Activated CD8-positive, alpha-beta T cell treated with anti-CD3 and anti-CD28 coated beads, Interleukin-2, amount 10 ng/mL, durations not matched to agents 7 days and 5 days (primary cell): ENCODE measurements around the gene GRM1. TPM values are rescaled to one million over a fixed set of nuclear protein-coding genes. Genes with fewer than 3 reads are reported as not detected.

Experiments
- ATAC-seq: fragments of 150-1000 bp; cut with Tn5 transposase; one replicate; pipeline ENCODE4 v1.10.0; 2021; ENCODE audit warnings: moderate library complexity
- CTCF ChIA-PET: fragments of 350-600 bp; sonication (Branson Sonifier 250); formaldehyde crosslinking; loops from one replicate; lab custom pipeline; 2021; ENCODE audit warnings: antibody characterized with exemption; lab: Charles Lee
- POLR2A ChIA-PET: fragments of 350-600 bp; sonication (Branson Sonifier 250); formaldehyde crosslinking; loops from one replicate; lab custom pipeline; 2021; ENCODE audit warnings: antibody characterized with exemption; lab: Charles Lee
- DNase-seq: peaks from one replicate; pipeline ENCODE4 v3.0.0-alpha.2; 2020
- H3K27ac Mint-ChIP-seq: one replicate; pipeline ENCODE4 v1.8.0; 2021; ENCODE audit warnings: mild to moderate bottlenecking, mixed read lengths
- H3K27me3 Mint-ChIP-seq: one replicate; pipeline ENCODE4 v1.8.0; 2021; ENCODE audit warnings: low read depth, mixed read lengths
- H3K36me3 Mint-ChIP-seq: one replicate; pipeline ENCODE4 v1.8.0; 2021; ENCODE audit warnings: low read depth, mixed read lengths
- H3K4me1 Mint-ChIP-seq: one replicate; pipeline ENCODE4 v1.8.0; 2021; ENCODE audit warnings: low read depth, mixed read lengths
- H3K4me3 Mint-ChIP-seq: one replicate; pipeline ENCODE4 v1.8.0; 2021; ENCODE audit warnings: mild to moderate bottlenecking, mixed read lengths
- H3K9me3 Mint-ChIP-seq: one replicate; pipeline ENCODE4 v1.8.0; 2022; ENCODE audit warnings: mixed read lengths; ENCODE audit not compliant: insufficient read depth
- total RNA-seq, 2 experiments: library from RNA; stranded (reverse); gene quantifications; one replicate each; pipeline ENCODE4 v1.2.3, GENCODE V29; 2021

The GRM1 gene
- total RNA-seq, 2 experiments from 2014 or later, result not detected

DNA sequence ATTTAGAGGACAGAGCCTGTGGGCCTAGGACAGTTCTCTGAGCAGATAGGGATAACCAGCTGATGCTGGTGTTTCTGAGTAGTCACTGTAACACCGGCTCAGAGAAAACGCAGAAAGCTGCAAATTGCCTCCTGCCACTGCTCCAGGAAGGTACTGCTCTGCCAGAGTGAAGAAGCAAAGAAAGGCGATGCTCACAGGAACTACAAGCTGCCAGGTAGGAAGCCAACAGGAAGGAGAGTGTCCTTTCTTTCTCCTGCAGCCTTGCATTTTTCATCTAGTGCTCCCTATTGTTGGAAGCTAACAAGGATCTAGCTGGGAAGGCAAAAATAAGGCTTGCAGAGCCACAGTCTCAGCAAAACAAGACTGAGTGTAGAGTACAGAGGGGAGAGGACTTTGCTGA, 444.1 kb downstream of the GRM1 start:
- ChIA-PET POLR2A (no interaction called here), CTCF (no interaction called here)
- Mint-ChIP-seq H3K4me3 (no peak overlapping the region), H3K27me3 (no peaks in the 10 kb centered on the region), H3K4me1 (no peaks in the 10 kb centered on the region), H3K36me3 (no peaks in the 10 kb centered on the region), H3K9me3 (no peaks in the 10 kb centered on the region), H3K27ac (no peak overlapping the region)
- ATAC-seq (no peak), DNase-seq (no peak)

DNA sequence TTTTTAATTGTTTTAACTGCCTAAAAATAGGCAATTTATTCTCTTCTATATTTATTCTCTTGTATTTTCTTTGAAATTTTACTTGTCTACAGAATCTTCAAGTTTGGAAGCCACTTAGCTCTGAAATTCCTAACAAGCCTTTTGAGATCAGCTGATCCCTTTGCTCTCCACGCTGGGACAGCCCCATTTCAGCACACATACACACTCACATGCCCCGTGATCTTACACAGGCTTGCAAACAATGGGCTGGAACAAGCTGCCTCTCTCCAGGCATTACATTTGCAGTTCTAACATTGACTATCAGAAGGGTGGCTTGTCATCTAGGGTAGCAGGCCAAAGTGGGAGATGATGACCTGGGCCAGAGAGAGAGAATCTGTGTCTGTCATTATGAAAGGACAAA, 452.7 kb downstream of the GRM1 start:
- CTCF ChIA-PET, result no interaction called here
- Mint-ChIP-seq H3K4me3 (no peak overlapping the region), H3K27ac (no peak overlapping the region), H3K9me3 (peaks cover 5% of the 10 kb centered on the region), H3K27me3 (no peaks in the 10 kb centered on the region), H3K4me1 (no peaks in the 10 kb centered on the region), H3K36me3 (no peaks in the 10 kb centered on the region)
- no peak for ATAC-seq
- POLR2A ChIA-PET, result no interaction called here
- DNase-seq, result no peak

DNA sequence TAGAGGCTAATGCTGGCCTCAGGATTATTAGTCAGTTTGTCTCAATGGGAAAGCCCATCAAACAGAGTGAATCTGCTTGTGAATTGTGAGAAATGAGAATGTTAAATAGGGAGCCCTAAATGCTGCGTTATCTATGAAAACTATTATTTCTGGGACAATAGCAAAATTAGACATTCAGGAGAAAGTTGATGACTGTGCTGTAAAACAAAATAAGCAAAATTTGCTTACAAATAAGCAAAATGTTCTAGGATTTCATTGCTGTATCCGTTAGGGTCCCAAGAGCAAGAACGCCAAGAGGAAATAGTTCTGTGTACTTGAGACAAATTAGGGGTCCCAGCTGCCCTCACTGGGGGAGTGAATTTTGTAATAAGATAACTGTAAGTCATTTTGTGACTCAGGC, 455.5 kb downstream of the GRM1 start:
- H3K27ac Mint-ChIP-seq, result no peak overlapping the region
- no peak overlapping the region for H3K4me3 Mint-ChIP-seq
- DNase-seq, result no peak
- no peaks in the 10 kb centered on the region for H3K27me3 Mint-ChIP-seq
- ChIA-PET POLR2A (no interaction called here), CTCF (no interaction called here)
- H3K9me3 Mint-ChIP-seq, result peaks cover 5% of the 10 kb centered on the region
- H3K36me3 Mint-ChIP-seq, result no peaks in the 10 kb centered on the region
- no peak for ATAC-seq
- no peaks in the 10 kb centered on the region for H3K4me1 Mint-ChIP-seq

Other genes starting within 250 kb of the GRM1 start
- 1 to 10 TPM; 3.5 to 4.1 TPM for gene FBXO30, start 214.3 kb upstream of the GRM1 start, total RNA-seq
- 10 to 100 TPM; 14.2 to 16.3 TPM for gene SHPRH, start 64.7 kb upstream of the GRM1 start, total RNA-seq